Measurements from ENCODE around the gene DDX51. TPM values are rescaled to one million over a fixed set of nuclear protein-coding genes. Genes with fewer than 3 reads are reported as not detected.

DDX51 gene
- total RNA-seq, 4 donors from 2014 or later = 9.1 to 12.8 (median 11.3) TPM

DNA sequence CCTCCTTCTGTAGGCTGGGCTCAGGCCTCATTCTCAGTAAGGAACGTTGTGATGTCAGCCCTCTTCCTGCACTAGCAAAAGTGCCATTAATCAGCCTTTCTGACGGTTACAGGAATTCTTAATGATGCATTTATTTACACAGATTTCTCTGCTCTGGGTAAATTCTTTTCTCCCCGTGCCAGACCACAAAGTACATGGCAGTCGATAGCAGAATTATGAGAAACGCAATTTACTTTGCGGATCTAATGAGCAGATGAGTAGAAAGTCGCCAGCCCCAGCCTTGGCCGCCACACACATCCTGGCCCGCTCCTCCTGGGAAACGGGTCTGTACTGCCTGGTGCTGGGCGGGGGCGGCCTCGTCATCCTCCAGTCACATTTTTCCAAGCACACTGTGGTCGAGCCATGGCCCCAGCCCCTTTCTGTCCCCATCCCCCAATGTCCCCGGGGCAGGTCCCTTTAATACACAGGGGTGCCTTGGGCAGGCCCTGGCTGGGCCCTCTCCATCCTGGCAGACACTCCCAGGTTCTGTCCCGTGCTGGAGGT lies 26.0 kb upstream of the DDX51 start:
- Histone ChIP-seq H3K9me3 (no peaks in the 10 kb centered on the region), H3K27ac (replicated peaks in 1 of 4) (no peak overlapping the region), H3K4me1 (peaks cover 0 to 5% (median 2%) of the 10 kb centered on the region in 4 donors), H3K36me3 (no peaks in the 10 kb centered on the region), H3K27me3 (peaks cover 0 to 95% (median 10%) of the 10 kb centered on the region in 4 donors), H3K4me3 (no peak overlapping the region)
- WGBS = 40% methylated on average over 10 of the region's 16 CpGs
- intact Hi-C loops (cut with DNase I) = no loop called here
- TF ChIP-seq, protein P1, sequence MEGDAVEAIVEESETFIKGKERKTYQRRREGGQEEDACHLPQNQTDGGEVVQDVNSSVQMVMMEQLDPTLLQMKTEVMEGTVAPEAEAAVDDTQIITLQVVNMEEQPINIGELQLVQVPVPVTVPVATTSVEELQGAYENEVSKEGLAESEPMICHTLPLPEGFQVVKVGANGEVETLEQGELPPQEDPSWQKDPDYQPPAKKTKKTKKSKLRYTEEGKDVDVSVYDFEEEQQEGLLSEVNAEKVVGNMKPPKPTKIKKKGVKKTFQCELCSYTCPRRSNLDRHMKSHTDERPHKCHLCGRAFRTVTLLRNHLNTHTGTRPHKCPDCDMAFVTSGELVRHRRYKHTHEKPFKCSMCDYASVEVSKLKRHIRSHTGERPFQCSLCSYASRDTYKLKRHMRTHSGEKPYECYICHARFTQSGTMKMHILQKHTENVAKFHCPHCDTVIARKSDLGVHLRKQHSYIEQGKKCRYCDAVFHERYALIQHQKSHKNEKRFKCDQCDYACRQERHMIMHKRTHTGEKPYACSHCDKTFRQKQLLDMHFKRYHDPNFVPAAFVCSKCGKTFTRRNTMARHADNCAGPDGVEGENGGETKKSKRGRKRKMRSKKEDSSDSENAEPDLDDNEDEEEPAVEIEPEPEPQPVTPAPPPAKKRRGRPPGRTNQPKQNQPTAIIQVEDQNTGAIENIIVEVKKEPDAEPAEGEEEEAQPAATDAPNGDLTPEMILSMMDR (IDR thresholded peaks at IDR 0.05) = no peak
- TF ChIP-seq POLR2AphosphoS5 (IDR thresholded peaks at IDR 0.05) (no peak), POLR2A (IDR thresholded peaks at IDR 0.05; ENCODE audit: low read depth) (no peak), EP300 (IDR thresholded peaks at IDR 0.05) (no peak)
- no peak for DNase-seq (ENCODE audit: extremely low spot score)

DNA sequence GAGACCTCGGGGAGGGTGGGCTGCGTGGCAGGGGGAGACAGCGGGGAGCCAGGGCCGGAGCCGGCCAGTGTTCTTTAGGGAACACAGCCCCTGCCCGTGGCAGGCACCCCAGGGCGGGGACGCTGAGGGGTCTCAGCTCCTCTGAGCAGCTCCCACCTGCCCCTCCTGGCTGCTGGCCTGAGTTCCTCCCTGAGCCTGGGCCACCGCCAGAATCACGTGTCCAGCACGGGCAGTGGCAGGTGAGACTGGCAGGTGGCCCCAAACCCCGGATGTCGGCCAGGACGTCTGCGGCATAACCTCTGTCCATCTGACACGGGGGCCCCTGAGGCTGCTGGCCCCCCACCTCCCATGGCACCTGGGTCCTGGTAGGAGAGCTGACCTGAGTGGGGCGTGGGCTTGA lies 25.3 kb upstream of the DDX51 start:
- DNase-seq (ENCODE audit: extremely low spot score) = no peak
- Histone ChIP-seq H3K4me1 (peaks cover 0 to 5% (median 2%) of the 10 kb centered on the region in 4 donors), H3K9me3 (no peaks in the 10 kb centered on the region), H3K27me3 (peaks cover 0 to 90% (median 9%) of the 10 kb centered on the region in 4 donors), H3K36me3 (no peaks in the 10 kb centered on the region), H3K4me3 (no peak overlapping the region), H3K27ac (replicated peaks in 1 of 4) (no peak overlapping the region)
- intact Hi-C loops (cut with DNase I) = no loop called here
- 89% methylated on average over 12 of the region's 17 CpGs for WGBS
- TF ChIP-seq, protein P1 (IDR thresholded peaks at IDR 0.05) = no peak
- TF ChIP-seq POLR2A (IDR thresholded peaks at IDR 0.05; ENCODE audit: low read depth) (no peak), EP300 (IDR thresholded peaks at IDR 0.05) (no peak), POLR2AphosphoS5 (IDR thresholded peaks at IDR 0.05) (no peak)

GRCh38 chr12:132168311-132169031 lies 24.4 kb upstream of the DDX51 start:
- 79% methylated on average over 13 of the region's 31 CpGs for WGBS

DNA sequence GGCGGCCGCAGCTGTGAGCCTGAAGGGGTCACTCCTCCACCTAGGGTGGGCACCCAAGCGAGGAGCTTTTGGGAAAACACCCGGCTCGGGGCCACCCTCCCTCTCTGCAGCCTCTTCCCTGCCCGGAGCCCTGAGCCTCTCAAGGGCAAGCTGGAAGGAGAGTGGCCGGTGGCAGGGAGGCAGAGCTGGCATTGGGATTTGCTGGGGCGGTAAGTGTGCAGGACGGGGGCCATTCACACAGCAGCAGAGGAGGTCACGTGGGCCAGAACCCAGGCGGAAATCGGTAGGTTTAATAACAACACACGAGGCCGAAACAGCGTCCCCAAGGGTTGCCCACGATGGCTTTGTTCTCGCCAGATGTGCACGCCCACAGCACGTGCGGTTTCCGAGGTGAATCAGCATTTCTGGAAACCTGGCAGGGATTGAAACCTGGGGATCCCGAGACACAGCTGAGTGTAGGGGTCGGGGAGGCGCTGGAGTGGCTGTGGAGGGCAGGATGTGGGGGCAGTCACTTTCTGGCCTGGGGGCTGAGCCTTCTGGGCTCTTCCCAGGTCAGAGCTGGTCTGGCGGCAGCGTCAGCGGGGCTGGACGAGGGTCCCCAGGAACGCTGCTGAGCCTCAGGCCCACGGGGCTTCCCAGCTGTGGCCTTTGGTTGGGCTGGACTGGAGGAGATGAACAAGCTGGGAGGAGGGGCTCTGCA lies 23.6 kb upstream of the DDX51 start:
- Histone ChIP-seq H3K27ac (replicated peaks in 1 of 4) (no peak overlapping the region), H3K36me3 (no peaks in the 10 kb centered on the region), H3K4me3 (no peak overlapping the region), H3K27me3 (peaks cover 0 to 90% (median 12%) of the 10 kb centered on the region in 4 donors), H3K4me1 (peaks cover 0 to 15% (median 12%) of the 10 kb centered on the region in 4 donors), H3K9me3 (no peaks in the 10 kb centered on the region)
- 86% methylated on average over 25 of the region's 30 CpGs for WGBS
- no peak for DNase-seq (ENCODE audit: extremely low spot score)
- TF ChIP-seq, protein P1 (IDR thresholded peaks at IDR 0.05) = no peak
- no peak for TF ChIP-seq POLR2AphosphoS5 (IDR thresholded peaks at IDR 0.05)
- TF ChIP-seq EP300 (IDR thresholded peaks at IDR 0.05) = no peak
- no peak for TF ChIP-seq POLR2A (IDR thresholded peaks at IDR 0.05; ENCODE audit: low read depth)
- intact Hi-C loops (cut with DNase I) = no loop called here

More at GRCh38 chr12:132168311-132169031, 24.4 kb upstream of the DDX51 start:
- Histone ChIP-seq H3K36me3 (no peaks in the 10 kb centered on the region), H3K27ac (replicated peaks in 1 of 4) (no peak overlapping the region), H3K4me3 (no peak overlapping the region), H3K4me1 (peaks cover 0 to 8% (median 5%) of the 10 kb centered on the region in 4 donors), H3K9me3 (no peaks in the 10 kb centered on the region), H3K27me3 (peaks cover 0 to 90% (median 12%) of the 10 kb centered on the region in 4 donors)
- TF ChIP-seq POLR2AphosphoS5 (IDR thresholded peaks at IDR 0.05) = no peak
- DNase-seq (ENCODE audit: extremely low spot score) = no peak
- intact Hi-C loops (cut with DNase I) = no loop called here

Measured in esophagus muscularis mucosa (tissue), 4 donors.